ENCODE data around the gene SUMO2.

- TF ChIP-seq EZH2 (IDR thresholded peaks at IDR 0.05; ENCODE audit: borderline replicate concordance, low read depth, low read length) = no peak
- no peak for TF ChIP-seq HEY1 (CRISPR knock-in tag; IDR thresholded peaks at IDR 0.05; ENCODE audit: borderline replicate concordance)
- no peak for TF ChIP-seq ZZZ3 (IDR thresholded peaks at IDR 0.05)
- no peak for TF ChIP-seq ZBTB34 (CRISPR knock-in tag; IDR thresholded peaks at IDR 0.05)
- TF ChIP-seq YBX1 (IDR thresholded peaks at IDR 0.05) = no peak
- TF ChIP-seq ZNF174 (CRISPR knock-in tag; IDR thresholded peaks at IDR 0.05) = no peak
- no peak for TF ChIP-seq SAFB2 (IDR thresholded peaks at IDR 0.05; ENCODE audit: borderline replicate concordance, low read depth, low read length, severe bottlenecking)
- TF ChIP-seq PHF8 (IDR thresholded peaks at IDR 0.05; ENCODE audit: borderline replicate concordance, low read length) = no peak
- no peak for TF ChIP-seq YY1 (IDR thresholded peaks at IDR 0.05; ENCODE audit: borderline replicate concordance in 1 of 3, control insufficient read depth in 1 of 3, extremely low read depth in 1 of 3, insufficient read depth in 3 of 3, insufficient read length in 1 of 3, insufficient replicate concordance in 2 of 3, low read depth in 1 of 3, low read length in 2 of 3)
- TF ChIP-seq, protein P1, sequence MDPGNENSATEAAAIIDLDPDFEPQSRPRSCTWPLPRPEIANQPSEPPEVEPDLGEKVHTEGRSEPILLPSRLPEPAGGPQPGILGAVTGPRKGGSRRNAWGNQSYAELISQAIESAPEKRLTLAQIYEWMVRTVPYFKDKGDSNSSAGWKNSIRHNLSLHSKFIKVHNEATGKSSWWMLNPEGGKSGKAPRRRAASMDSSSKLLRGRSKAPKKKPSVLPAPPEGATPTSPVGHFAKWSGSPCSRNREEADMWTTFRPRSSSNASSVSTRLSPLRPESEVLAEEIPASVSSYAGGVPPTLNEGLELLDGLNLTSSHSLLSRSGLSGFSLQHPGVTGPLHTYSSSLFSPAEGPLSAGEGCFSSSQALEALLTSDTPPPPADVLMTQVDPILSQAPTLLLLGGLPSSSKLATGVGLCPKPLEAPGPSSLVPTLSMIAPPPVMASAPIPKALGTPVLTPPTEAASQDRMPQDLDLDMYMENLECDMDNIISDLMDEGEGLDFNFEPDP (CRISPR knock-in tag; IDR thresholded peaks at IDR 0.05) = no peak
- no peak for TF ChIP-seq ZNF586 (CRISPR knock-in tag; conservative IDR thresholded peaks at IDR 0.05)
These were observed 4.3 kb downstream of the SUMO2 start for GRCh38 chr17:75178453-75178852.

Measured in K562 (cell line).